Tibial nerve (tissue), 4 donors: ENCODE data around the gene RANBP6. TPM values are rescaled to one million over a fixed set of nuclear protein-coding genes. Genes with fewer than 3 reads are reported as not detected.

Experiments
- DNase-seq, 2 donors: peaks; one replicate each; pipeline ENCODE4 v3.0.0-alpha.2; 2019; ENCODE audit warnings: low spot score in 2 of 2
- H3K27ac ChIP-seq, 4 donors: fragments of 200-600 bp; sonication (generic) in 3 of 4; one replicate each; pipeline ENCODE4 v1.5.1; 2017 to 2019; ENCODE audit warnings: mild to moderate bottlenecking in 1 of 4
- H3K27me3 ChIP-seq, 2 donors: fragments of 200-600 bp; sonication (generic) in 1 of 2; one replicate each; pipeline versions ENCODE4 v1.5.1 to v1.6.0; 2017 to 2019
- H3K36me3 ChIP-seq, 3 donors: fragments of 200-600 bp; sonication (generic); one replicate each; pipeline ENCODE4 v1.5.1; 2018 to 2019
- H3K4me1 ChIP-seq, 4 donors: fragments of 200-600 bp; sonication (generic) in 3 of 4; one replicate each; pipeline ENCODE4 v1.5.1; 2017 to 2019
- H3K4me3 ChIP-seq, 4 donors: fragments of 200-600 bp; sonication (generic) in 3 of 4; one replicate each; pipeline ENCODE4 v1.5.1; 2017 to 2019; ENCODE audit warnings: mild to moderate bottlenecking in 1 of 4, moderate library complexity in 1 of 4
- H3K9me3 ChIP-seq, 4 donors: fragments of 200-600 bp; sonication (generic) in 3 of 4; one replicate each; pipeline ENCODE4 v1.5.1; 2017 to 2019
- CTCF ChIP-seq, 5 experiments: fragments of 200-600 bp in 3 of 5; fragments of 450-650 bp in 2 of 5; sonication (generic) in 3 of 5; IDR thresholded peaks; one replicate each; pipeline ENCODE4 v1.5.1; 2016 to 2019; ENCODE audit warnings: antibody characterized with exemption in 5 of 5, mild to moderate bottlenecking in 3 of 5, moderate library complexity in 2 of 5
- EP300 ChIP-seq, 2 donors: sonication (generic); formaldehyde crosslinking; IDR thresholded peaks; one replicate each; pipeline ENCODE4 v1.6.1; 2017; ENCODE audit warnings: antibody characterized with exemption in 2 of 2, mild to moderate bottlenecking in 1 of 2
- POLR2A ChIP-seq, 2 donors: fragments of 450-650 bp; IDR thresholded peaks; one replicate each; pipeline ENCODE4 v1.6.1; 2017; ENCODE audit warnings: antibody characterized with exemption in 2 of 2, mild to moderate bottlenecking in 2 of 2, moderate library complexity in 2 of 2
- small RNA-seq: library from RNA; depleted of rRNA; stranded (forward); fragments of <200 nt; gene quantifications from one replicate; pipeline ENCODE3, GENCODE V24; 2016
- total RNA-seq, 4 donors: library from RNA; depleted of rRNA; stranded (reverse); fragments of >200 nt; gene quantifications; one replicate each; pipeline ENCODE4 v1.1.0, GENCODE V29; 2016

RANBP6 gene
- total RNA-seq, 4 donors from 2014 or later, result 8.8 to 19.9 (median 11.5) TPM

DNA sequence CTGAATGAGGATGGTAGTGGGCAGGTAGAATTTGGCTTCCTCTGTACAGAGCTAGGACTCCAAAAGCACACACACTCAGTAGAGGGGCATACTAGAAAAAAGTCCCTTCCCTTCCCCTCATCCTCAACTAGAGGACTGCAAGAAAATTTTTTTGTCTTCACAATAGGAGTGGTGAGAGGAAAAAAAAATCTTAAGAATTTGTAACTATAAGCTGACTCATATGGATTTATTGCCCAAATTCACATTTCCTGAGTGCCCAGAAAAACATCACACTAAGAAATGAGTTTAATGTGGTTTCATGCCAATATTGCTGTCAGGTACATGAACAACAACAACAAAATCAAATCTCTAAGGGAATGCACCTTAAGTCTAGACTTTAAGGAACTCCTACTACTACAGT lies 43.7 kb downstream of the RANBP6 start:
- no peaks in the 10 kb centered on the region for H3K27me3 ChIP-seq
- DNase-seq, result no peak

More for the DNA sequence above, 43.7 kb downstream of the RANBP6 start:
- TF ChIP-seq CTCF (IDR thresholded peaks at IDR 0.05), result no peak
- no peak for TF ChIP-seq POLR2A (IDR thresholded peaks at IDR 0.05)
- no peak for TF ChIP-seq EP300 (IDR thresholded peaks at IDR 0.05)
- H3K4me1 ChIP-seq, result peaks cover 0 to 8% (median 4%) of the 10 kb centered on the region in 4 donors
- H3K9me3 ChIP-seq, result no peaks in the 10 kb centered on the region
- H3K36me3 ChIP-seq, result peaks cover 0 to 58% (median 0%) of the 10 kb centered on the region in 3 donors
- H3K27ac ChIP-seq, result no peak overlapping the region
- H3K4me3 ChIP-seq, result no peak overlapping the region

Small RNA genes lying within 50 kb of the gene (small RNA-seq; reads per million reads assigned to genes)
- not detected for gene MIR4665

Other genes with a start within 250 kb of the RANBP6 start
- gene ERMP1, start 182.5 kb downstream of the RANBP6 start, total RNA-seq, result 10 to 100 TPM; 11.1 to 17.5 (median 13.6) TPM
- not detected for gene MLANA, start 124.7 kb downstream of the RANBP6 start, total RNA-seq
- gene IL33, start 200.2 kb upstream of the RANBP6 start, total RNA-seq, result 10 to 100 TPM; 10.3 to 25.5 (median 20.8) TPM